ENCODE measurements around the gene CLRN3. TPM values are rescaled to one million over a fixed set of nuclear protein-coding genes. Genes with fewer than 3 reads are reported as not detected.

The CLRN3 gene
- total and polyA plus RNA-seq, 2 of the 8 experiments (the other 6 are each of a cell fraction or from before 2014, with no cell fraction given) = not detected

DNA sequence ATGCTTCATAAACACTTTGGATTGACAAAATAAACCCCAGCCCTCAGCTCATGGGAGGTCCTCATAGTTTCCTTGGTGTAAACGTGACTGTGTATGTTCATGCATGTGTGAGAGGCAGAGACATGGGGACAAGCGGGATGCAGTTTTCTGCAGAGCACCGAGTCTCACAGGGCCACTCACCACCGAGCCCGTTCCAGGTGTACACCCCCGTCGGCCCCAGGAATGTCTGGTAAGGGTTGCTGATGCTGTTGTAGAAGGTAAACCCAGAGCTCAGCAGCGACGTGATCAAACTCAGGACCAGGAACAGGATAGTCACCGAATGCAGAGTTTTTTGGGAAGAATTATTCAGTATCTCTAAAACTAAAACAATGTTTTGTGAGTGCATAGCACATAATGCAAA lies 9.2 kb downstream of the CLRN3 start:
- CTCF ChIA-PET (ENCODE audit: partially characterized antibody) = no interaction called here
- POLR2A ChIA-PET (ENCODE audit: partially characterized antibody) = no interaction called here
- H4K5ac ChIP-seq (ENCODE audit: insufficient read length, low read depth, low read length) = no peak overlapping the region
- TF ChIP-seq, protein P1, sequence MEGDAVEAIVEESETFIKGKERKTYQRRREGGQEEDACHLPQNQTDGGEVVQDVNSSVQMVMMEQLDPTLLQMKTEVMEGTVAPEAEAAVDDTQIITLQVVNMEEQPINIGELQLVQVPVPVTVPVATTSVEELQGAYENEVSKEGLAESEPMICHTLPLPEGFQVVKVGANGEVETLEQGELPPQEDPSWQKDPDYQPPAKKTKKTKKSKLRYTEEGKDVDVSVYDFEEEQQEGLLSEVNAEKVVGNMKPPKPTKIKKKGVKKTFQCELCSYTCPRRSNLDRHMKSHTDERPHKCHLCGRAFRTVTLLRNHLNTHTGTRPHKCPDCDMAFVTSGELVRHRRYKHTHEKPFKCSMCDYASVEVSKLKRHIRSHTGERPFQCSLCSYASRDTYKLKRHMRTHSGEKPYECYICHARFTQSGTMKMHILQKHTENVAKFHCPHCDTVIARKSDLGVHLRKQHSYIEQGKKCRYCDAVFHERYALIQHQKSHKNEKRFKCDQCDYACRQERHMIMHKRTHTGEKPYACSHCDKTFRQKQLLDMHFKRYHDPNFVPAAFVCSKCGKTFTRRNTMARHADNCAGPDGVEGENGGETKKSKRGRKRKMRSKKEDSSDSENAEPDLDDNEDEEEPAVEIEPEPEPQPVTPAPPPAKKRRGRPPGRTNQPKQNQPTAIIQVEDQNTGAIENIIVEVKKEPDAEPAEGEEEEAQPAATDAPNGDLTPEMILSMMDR (IDR thresholded peaks at IDR 0.05; ENCODE audit: control extremely low read depth in 1 of 3, insufficient read depth in 1 of 3, low read depth in 1 of 3, low read length in 3 of 3) = no peak
- TF ChIP-seq RBBP5 (IDR thresholded peaks at IDR 0.05; ENCODE audit: borderline replicate concordance, low read depth, low read length) (no peak), CBX8 (IDR thresholded peaks at IDR 0.05; ENCODE audit: borderline replicate concordance, low read depth, low read length) (no peak), POLR2AphosphoS5 (IDR thresholded peaks at IDR 0.05; ENCODE audit: low read depth, low read length) (no peak), CREB1 (IDR thresholded peaks at IDR 0.05) (no peak), BCL11A (IDR thresholded peaks at IDR 0.05; ENCODE audit: low read depth in 2 of 2, low read length in 2 of 2) (no peak), EP300 (IDR thresholded peaks at IDR 0.05; ENCODE audit: borderline replicate concordance in 1 of 2, low read depth in 2 of 2, low read length in 2 of 2) (no peak), CTBP2 (IDR thresholded peaks at IDR 0.05; ENCODE audit: borderline replicate concordance, insufficient read depth, insufficient read length, low read length) (no peak), ZNF274 (IDR thresholded peaks at IDR 0.05; ENCODE audit: borderline replicate concordance, extremely low read depth, low read length) (no peak)
- TF ChIP-seq, protein P2, sequence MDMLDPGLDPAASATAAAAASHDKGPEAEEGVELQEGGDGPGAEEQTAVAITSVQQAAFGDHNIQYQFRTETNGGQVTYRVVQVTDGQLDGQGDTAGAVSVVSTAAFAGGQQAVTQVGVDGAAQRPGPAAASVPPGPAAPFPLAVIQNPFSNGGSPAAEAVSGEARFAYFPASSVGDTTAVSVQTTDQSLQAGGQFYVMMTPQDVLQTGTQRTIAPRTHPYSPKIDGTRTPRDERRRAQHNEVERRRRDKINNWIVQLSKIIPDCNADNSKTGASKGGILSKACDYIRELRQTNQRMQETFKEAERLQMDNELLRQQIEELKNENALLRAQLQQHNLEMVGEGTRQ (IDR thresholded peaks at IDR 0.05; ENCODE audit: low read length) = no peak

More for the DNA sequence above, 9.2 kb downstream of the CLRN3 start:
- H3K36me3 ChIP-seq (ENCODE audit: control insufficient read depth in 2 of 4, insufficient read depth in 4 of 4, low read length in 3 of 4) = no peaks in the 10 kb centered on the region
- H2AK5ac ChIP-seq (ENCODE audit: low read depth, low read length) = no peak overlapping the region
- no peaks in the 10 kb centered on the region for H3K27me3 ChIP-seq (replicated peaks in 1 of 4; ENCODE audit: control insufficient read depth in 3 of 4, extremely low read depth in 1 of 4, insufficient read depth in 3 of 4, low read length in 3 of 4)
- 96% methylated on average over 10 of the region's 10 CpGs; no CpG with 5 or more reads in 1 of the 2 experiments for WGBS, 2 experiments (ENCODE audit: extremely low coverage in 1 of 2, insufficient coverage in 1 of 2, insufficient read length in 1 of 2, insufficient replicate concordance in 2 of 2, low coverage in 1 of 2, low lambda C conversion rate in 2 of 2, missing lambda C conversion rate in 1 of 2)
- H3K9ac ChIP-seq (replicated peaks in 1 of 4; ENCODE audit: extremely low read depth in 1 of 4, low read depth in 3 of 4, low read length in 3 of 4) = no peak overlapping the region
- H3K14ac ChIP-seq (ENCODE audit: insufficient read length) = no peak overlapping the region
- H3K9me3 ChIP-seq (ENCODE audit: insufficient read depth in 2 of 2, low read depth in 1 of 2, low read length in 1 of 2) = no peaks in the 10 kb centered on the region
- H4K8ac ChIP-seq (ENCODE audit: extremely low read depth, insufficient read depth, low read length) = no peak overlapping the region
- no peak overlapping the region for H2BK20ac ChIP-seq (ENCODE audit: low read length)
- H3K56ac ChIP-seq (replicated peaks; ENCODE audit: insufficient read length, low read depth, low read length) = no peak overlapping the region
- no peak overlapping the region for H3K27ac ChIP-seq (ENCODE audit: low read depth, low read length)
- no peak overlapping the region for H3K18ac ChIP-seq (ENCODE audit: extremely low read depth, low read length)
- no peak overlapping the region for H2BK12ac ChIP-seq (ENCODE audit: low read depth, low read length)
- H2BK15ac ChIP-seq (ENCODE audit: low read length) = no peak overlapping the region
- H3K23me2 ChIP-seq (ENCODE audit: low read depth, low read length) = no peaks in the 10 kb centered on the region
- no peak for FAIRE-seq
- H3K4me1 ChIP-seq (replicated peaks in 1 of 4; ENCODE audit: control insufficient read depth in 3 of 4, insufficient read depth in 4 of 4, low read length in 3 of 4) = no peaks in the 10 kb centered on the region; a peak in 2 of 7 replicates
- no peak overlapping the region for H3K4me2 ChIP-seq (ENCODE audit: insufficient read depth in 1 of 2, low read depth in 2 of 2, low read length in 2 of 2)
- peak in 1 of 2 experiments; percentile 24 for DNase-seq (ENCODE audit: low read depth in 1 of 2, low spot score in 2 of 2)
- H2BK120ac ChIP-seq (replicated peaks; ENCODE audit: low read depth, low read length) = no peak overlapping the region
- H3K23ac ChIP-seq (ENCODE audit: insufficient read length) = no peak overlapping the region
- no peaks in the 10 kb centered on the region for H3K79me1 ChIP-seq (ENCODE audit: low read depth, low read length)
- H3K79me2 ChIP-seq (ENCODE audit: control insufficient read depth in 1 of 2, insufficient read depth in 2 of 2, low read length in 2 of 2) = no peaks in the 10 kb centered on the region
- H2AFZ ChIP-seq (ENCODE audit: low read length) = no peak overlapping the region
- no peak overlapping the region for H2BK5ac ChIP-seq (ENCODE audit: low read depth, low read length)
- no peaks in the 10 kb centered on the region for H4K20me1 ChIP-seq (replicated peaks in 1 of 2; ENCODE audit: control insufficient read depth in 1 of 2, insufficient read depth in 2 of 2, low read length in 2 of 2)
- no peak overlapping the region for H4K91ac ChIP-seq (replicated peaks; ENCODE audit: insufficient read length, low read length)
- H3K4me3 ChIP-seq (ENCODE audit: extremely low read depth in 1 of 4, insufficient read depth in 2 of 4, low read depth in 3 of 4, low read length in 4 of 4) = no peak overlapping the region
- H3K4ac ChIP-seq (replicated peaks; ENCODE audit: insufficient read length, low read depth, low read length) = no peak overlapping the region

Data from H1 (cell line).